Measurements from ENCODE around the gene MAP2.

MAP2 gene

GRCh38 chr2:209526561-209526960 is 102.7 kb downstream of the MAP2 start:
- WGBS (ENCODE audit: extremely low coverage, insufficient coverage, low lambda C conversion rate) = no CpG with 5 or more reads among the region's 1 CpG
- H2BK120ac ChIP-seq (ENCODE audit: low read depth, low read length) = no peak overlapping the region
- no peak overlapping the region for H3K27ac ChIP-seq (ENCODE audit: low read depth, low read length)
- no peak overlapping the region for H4K5ac ChIP-seq (ENCODE audit: low read length)
- no peak overlapping the region for H3K4me2 ChIP-seq (ENCODE audit: low read length)
- no peak overlapping the region for H3K4ac ChIP-seq (ENCODE audit: low read depth, low read length)
- H2BK15ac ChIP-seq (replicated peaks; ENCODE audit: low read depth) = no peak overlapping the region
- no peak overlapping the region for H3K23ac ChIP-seq (ENCODE audit: low read length)
- H3K27me3 ChIP-seq (ENCODE audit: insufficient read depth, low read length, poor library complexity) = no peaks in the 10 kb centered on the region
- no peak overlapping the region for H3K56ac ChIP-seq (ENCODE audit: low read length)
- no peak overlapping the region for H4K8ac ChIP-seq (ENCODE audit: low read depth, low read length)
- H3K9ac ChIP-seq (ENCODE audit: low read length) = no peak overlapping the region
- H3K79me1 ChIP-seq (ENCODE audit: low read length) = no peaks in the 10 kb centered on the region
- no peak for DNase-seq
- H3K4me3 ChIP-seq (ENCODE audit: low read length) = no peak overlapping the region
- no peak overlapping the region for H3K18ac ChIP-seq (ENCODE audit: low read length)
- H3K36me3 ChIP-seq (ENCODE audit: control insufficient read depth, insufficient read depth, low read length) = no peaks in the 10 kb centered on the region
- H3K79me2 ChIP-seq (ENCODE audit: control insufficient read depth, insufficient read depth, low read length) = no peaks in the 10 kb centered on the region
- H3K4me1 ChIP-seq (ENCODE audit: control insufficient read depth, low read depth, low read length) = no peaks in the 10 kb centered on the region
- H2AK5ac ChIP-seq (ENCODE audit: low read length) = no peak overlapping the region
- no peak overlapping the region for H2BK5ac ChIP-seq (ENCODE audit: low read length)

GRCh38 chr2:209529579-209529978 is 105.7 kb downstream of the MAP2 start:
- WGBS (ENCODE audit: extremely low coverage, insufficient coverage, low lambda C conversion rate) = no CpG with 5 or more reads among the region's 3 CpGs

GRCh38 chr2:209532321-209532720 is 108.5 kb downstream of the MAP2 start:
- DNase-seq = no peak
- H3K27ac ChIP-seq (ENCODE audit: low read depth, low read length) = no peak overlapping the region
- H3K4me2 ChIP-seq (ENCODE audit: low read length) = no peak overlapping the region
- no peak overlapping the region for H2BK15ac ChIP-seq (replicated peaks; ENCODE audit: low read depth)
- H3K79me1 ChIP-seq (ENCODE audit: low read length) = no peaks in the 10 kb centered on the region
- H2BK120ac ChIP-seq (ENCODE audit: low read depth, low read length) = no peak overlapping the region
- no peak overlapping the region for H4K5ac ChIP-seq (ENCODE audit: low read length)
- H3K4me3 ChIP-seq (ENCODE audit: low read length) = no peak overlapping the region
- H3K9ac ChIP-seq (ENCODE audit: low read length) = no peak overlapping the region
- no peak overlapping the region for H2AK5ac ChIP-seq (ENCODE audit: low read length)
- no peak overlapping the region for H3K56ac ChIP-seq (ENCODE audit: low read length)
- H4K8ac ChIP-seq (ENCODE audit: low read depth, low read length) = no peak overlapping the region
- no peak overlapping the region for H3K4ac ChIP-seq (ENCODE audit: low read depth, low read length)
- no peaks in the 10 kb centered on the region for H3K36me3 ChIP-seq (ENCODE audit: control insufficient read depth, insufficient read depth, low read length)
- no peak overlapping the region for H3K23ac ChIP-seq (ENCODE audit: low read length)
- no peaks in the 10 kb centered on the region for H3K4me1 ChIP-seq (ENCODE audit: control insufficient read depth, low read depth, low read length)
- no peak overlapping the region for H2BK5ac ChIP-seq (ENCODE audit: low read length)
- H3K18ac ChIP-seq (ENCODE audit: low read length) = no peak overlapping the region
- no peaks in the 10 kb centered on the region for H3K27me3 ChIP-seq (ENCODE audit: insufficient read depth, low read length, poor library complexity)
- no CpG with 5 or more reads among the region's 2 CpGs for WGBS (ENCODE audit: extremely low coverage, insufficient coverage, low lambda C conversion rate)
- no peaks in the 10 kb centered on the region for H3K79me2 ChIP-seq (ENCODE audit: control insufficient read depth, insufficient read depth, low read length)

More at GRCh38 chr2:209529579-209529978, 105.7 kb downstream of the MAP2 start:
- Histone ChIP-seq H2AK5ac (ENCODE audit: low read length) (no peak overlapping the region), H2BK5ac (ENCODE audit: low read length) (no peak overlapping the region), H3K27ac (ENCODE audit: low read depth, low read length) (no peak overlapping the region), H3K27me3 (ENCODE audit: insufficient read depth, low read length, poor library complexity) (no peaks in the 10 kb centered on the region), H3K18ac (ENCODE audit: low read length) (no peak overlapping the region), H3K4ac (ENCODE audit: low read depth, low read length) (no peak overlapping the region), H3K79me1 (ENCODE audit: low read length) (no peaks in the 10 kb centered on the region), H3K56ac (ENCODE audit: low read length) (no peak overlapping the region), H3K4me1 (ENCODE audit: control insufficient read depth, low read depth, low read length) (no peaks in the 10 kb centered on the region), H2BK120ac (ENCODE audit: low read depth, low read length) (no peak overlapping the region), H3K23ac (ENCODE audit: low read length) (no peak overlapping the region), H3K9ac (ENCODE audit: low read length) (no peak overlapping the region), H3K36me3 (ENCODE audit: control insufficient read depth, insufficient read depth, low read length) (no peaks in the 10 kb centered on the region), H3K4me3 (ENCODE audit: low read length) (no peak overlapping the region), H4K8ac (ENCODE audit: low read depth, low read length) (no peak overlapping the region), H3K4me2 (ENCODE audit: low read length) (no peak overlapping the region), H4K5ac (ENCODE audit: low read length) (no peak overlapping the region), H2BK15ac (replicated peaks; ENCODE audit: low read depth) (no peak overlapping the region), H3K79me2 (ENCODE audit: control insufficient read depth, insufficient read depth, low read length) (no peaks in the 10 kb centered on the region)
- no peak for DNase-seq

GRCh38 chr2:209533391-209533790 is 109.5 kb downstream of the MAP2 start:
- H3K9ac ChIP-seq (ENCODE audit: low read length) = no peak overlapping the region
- no peak overlapping the region for H3K18ac ChIP-seq (ENCODE audit: low read length)
- H3K79me2 ChIP-seq (ENCODE audit: control insufficient read depth, insufficient read depth, low read length) = no peaks in the 10 kb centered on the region
- no peak overlapping the region for H2BK5ac ChIP-seq (ENCODE audit: low read length)
- H3K23ac ChIP-seq (ENCODE audit: low read length) = no peak overlapping the region
- H4K5ac ChIP-seq (ENCODE audit: low read length) = no peak overlapping the region
- H3K79me1 ChIP-seq (ENCODE audit: low read length) = no peaks in the 10 kb centered on the region
- no peaks in the 10 kb centered on the region for H3K27me3 ChIP-seq (ENCODE audit: insufficient read depth, low read length, poor library complexity)
- H2BK120ac ChIP-seq (ENCODE audit: low read depth, low read length) = no peak overlapping the region
- no peak overlapping the region for H3K4me3 ChIP-seq (ENCODE audit: low read length)
- no peak overlapping the region for H3K4me2 ChIP-seq (ENCODE audit: low read length)
- WGBS (ENCODE audit: extremely low coverage, insufficient coverage, low lambda C conversion rate) = no CpG with 5 or more reads among the region's 3 CpGs
- H3K36me3 ChIP-seq (ENCODE audit: control insufficient read depth, insufficient read depth, low read length) = no peaks in the 10 kb centered on the region
- H3K4me1 ChIP-seq (ENCODE audit: control insufficient read depth, low read depth, low read length) = no peaks in the 10 kb centered on the region
- no peak for DNase-seq
- H2BK15ac ChIP-seq (replicated peaks; ENCODE audit: low read depth) = no peak overlapping the region
- no peak overlapping the region for H2AK5ac ChIP-seq (ENCODE audit: low read length)
- H3K4ac ChIP-seq (ENCODE audit: low read depth, low read length) = no peak overlapping the region
- H3K27ac ChIP-seq (ENCODE audit: low read depth, low read length) = no peak overlapping the region
- H3K56ac ChIP-seq (ENCODE audit: low read length) = no peak overlapping the region
- no peak overlapping the region for H4K8ac ChIP-seq (ENCODE audit: low read depth, low read length)

- no CpG with 5 or more reads among the region's 2 CpGs for WGBS (ENCODE audit: extremely low coverage, insufficient coverage, low lambda C conversion rate)
- no peak overlapping the region for H3K27ac ChIP-seq (ENCODE audit: low read depth, low read length)
- H4K8ac ChIP-seq (ENCODE audit: low read depth, low read length) = no peak overlapping the region
- no peak overlapping the region for H2BK120ac ChIP-seq (ENCODE audit: low read depth, low read length)
- H2BK15ac ChIP-seq (replicated peaks; ENCODE audit: low read depth) = no peak overlapping the region
- no peak overlapping the region for H3K4ac ChIP-seq (ENCODE audit: low read depth, low read length)
- no peaks in the 10 kb centered on the region for H3K36me3 ChIP-seq (ENCODE audit: control insufficient read depth, insufficient read depth, low read length)
- H3K27me3 ChIP-seq (ENCODE audit: insufficient read depth, low read length, poor library complexity) = no peaks in the 10 kb centered on the region
- H4K5ac ChIP-seq (ENCODE audit: low read length) = no peak overlapping the region
- DNase-seq = no peak
- H3K23ac ChIP-seq (ENCODE audit: low read length) = no peak overlapping the region
- H3K4me3 ChIP-seq (ENCODE audit: low read length) = no peak overlapping the region
- H3K79me1 ChIP-seq (ENCODE audit: low read length) = no peaks in the 10 kb centered on the region
- H3K4me1 ChIP-seq (ENCODE audit: control insufficient read depth, low read depth, low read length) = no peaks in the 10 kb centered on the region
- H2BK5ac ChIP-seq (ENCODE audit: low read length) = no peak overlapping the region
- H3K9ac ChIP-seq (ENCODE audit: low read length) = no peak overlapping the region
- H3K79me2 ChIP-seq (ENCODE audit: control insufficient read depth, insufficient read depth, low read length) = no peaks in the 10 kb centered on the region
- no peak overlapping the region for H3K56ac ChIP-seq (ENCODE audit: low read length)
- H2AK5ac ChIP-seq (ENCODE audit: low read length) = no peak overlapping the region
- no peak overlapping the region for H3K4me2 ChIP-seq (ENCODE audit: low read length)
- no peak overlapping the region for H3K18ac ChIP-seq (ENCODE audit: low read length)
Observed at GRCh38 chr2:209534228-209534627, 110.4 kb downstream of the MAP2 start.

GRCh38 chr2:209536363-209536762 is 112.5 kb downstream of the MAP2 start:
- H4K8ac ChIP-seq (ENCODE audit: low read depth, low read length) = no peak overlapping the region
- no peak overlapping the region for H2BK5ac ChIP-seq (ENCODE audit: low read length)
- no peak overlapping the region for H3K4ac ChIP-seq (ENCODE audit: low read depth, low read length)
- DNase-seq = no peak
- H3K4me2 ChIP-seq (ENCODE audit: low read length) = no peak overlapping the region
- H3K23ac ChIP-seq (ENCODE audit: low read length) = no peak overlapping the region
- H3K9ac ChIP-seq (ENCODE audit: low read length) = no peak overlapping the region
- no peaks in the 10 kb centered on the region for H3K79me1 ChIP-seq (ENCODE audit: low read length)
- no peak overlapping the region for H3K27ac ChIP-seq (ENCODE audit: low read depth, low read length)
- H3K18ac ChIP-seq (ENCODE audit: low read length) = no peak overlapping the region
- no peaks in the 10 kb centered on the region for H3K36me3 ChIP-seq (ENCODE audit: control insufficient read depth, insufficient read depth, low read length)
- H2BK15ac ChIP-seq (replicated peaks; ENCODE audit: low read depth) = no peak overlapping the region
- WGBS (ENCODE audit: extremely low coverage, insufficient coverage, low lambda C conversion rate) = no CpG with 5 or more reads among the region's 2 CpGs
- H3K79me2 ChIP-seq (ENCODE audit: control insufficient read depth, insufficient read depth, low read length) = no peaks in the 10 kb centered on the region
- H4K5ac ChIP-seq (ENCODE audit: low read length) = no peak overlapping the region
- H2AK5ac ChIP-seq (ENCODE audit: low read length) = no peak overlapping the region
- H2BK120ac ChIP-seq (ENCODE audit: low read depth, low read length) = no peak overlapping the region
- H3K4me1 ChIP-seq (ENCODE audit: control insufficient read depth, low read depth, low read length) = no peaks in the 10 kb centered on the region
- H3K27me3 ChIP-seq (ENCODE audit: insufficient read depth, low read length, poor library complexity) = no peaks in the 10 kb centered on the region
- H3K56ac ChIP-seq (ENCODE audit: low read length) = no peak overlapping the region
- no peak overlapping the region for H3K4me3 ChIP-seq (ENCODE audit: low read length)

Data from mesendoderm (in vitro differentiated cells).